D721Med (cell line): Measurements from ENCODE around the gene EXOC7.
"Not testable (repeated sequence)": the region's sequence is repeated elsewhere in the genome, so short reads cannot be mapped to it uniquely, and the experiment has no call there.

Source experiments
- DNase-seq: peaks from one replicate; pipeline ENCODE4 v3.0.0; 2011; ENCODE audit warnings: low spot score; ENCODE audit not compliant: insufficient read length
- FAIRE-seq: peaks from 2 replicates; lab custom pipeline; 2011; peaks lifted over from hg19 to GRCh38; lab: Jason Lieb, UNC
- TF ChIP-seq, protein P1 (sequence below): IDR thresholded peaks from 2 replicates; pipeline ENCODE4 v1.5.1; 2012; ENCODE audit warnings: mild to moderate bottlenecking, control low read depth; ENCODE audit not compliant: insufficient read depth; ENCODE audit errors: missing control alignments

Gene EXOC7

DNA sequence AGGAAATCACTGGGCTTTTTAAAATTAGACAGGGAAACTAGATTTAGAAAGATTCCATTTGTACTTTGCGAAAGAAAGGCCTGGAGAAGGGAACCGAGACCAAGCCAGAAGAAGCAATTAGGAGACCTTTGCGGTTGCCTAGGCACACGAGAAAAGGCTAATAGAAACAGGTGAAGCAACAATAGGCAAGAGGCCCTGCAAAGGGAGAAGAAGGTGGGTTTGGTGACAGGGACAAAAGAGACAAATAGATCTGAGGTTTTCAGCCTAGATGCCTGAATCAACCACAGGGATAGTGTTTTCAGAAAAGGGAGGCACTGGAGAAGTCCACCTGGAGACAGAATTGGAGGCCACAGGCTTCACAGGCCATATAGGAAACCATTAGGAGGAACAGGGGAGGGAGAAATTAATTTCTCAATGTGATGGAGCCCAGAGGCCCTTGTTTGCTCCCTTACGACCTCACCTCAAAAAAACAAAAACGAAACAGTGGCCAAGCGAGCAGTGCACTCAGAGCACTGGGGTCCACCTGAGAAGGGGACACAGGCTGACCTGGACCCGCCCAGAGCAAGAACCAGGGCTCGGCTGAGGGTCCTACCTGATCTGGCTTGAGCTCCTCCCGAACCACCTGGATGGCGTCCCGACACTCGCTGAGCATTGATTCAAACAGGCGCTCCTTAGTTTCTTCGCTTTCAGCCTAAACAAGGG, 53.6 kb downstream of the EXOC7 start:
- FAIRE-seq (no peak), DNase-seq (no peak)
- TF ChIP-seq, protein P1, sequence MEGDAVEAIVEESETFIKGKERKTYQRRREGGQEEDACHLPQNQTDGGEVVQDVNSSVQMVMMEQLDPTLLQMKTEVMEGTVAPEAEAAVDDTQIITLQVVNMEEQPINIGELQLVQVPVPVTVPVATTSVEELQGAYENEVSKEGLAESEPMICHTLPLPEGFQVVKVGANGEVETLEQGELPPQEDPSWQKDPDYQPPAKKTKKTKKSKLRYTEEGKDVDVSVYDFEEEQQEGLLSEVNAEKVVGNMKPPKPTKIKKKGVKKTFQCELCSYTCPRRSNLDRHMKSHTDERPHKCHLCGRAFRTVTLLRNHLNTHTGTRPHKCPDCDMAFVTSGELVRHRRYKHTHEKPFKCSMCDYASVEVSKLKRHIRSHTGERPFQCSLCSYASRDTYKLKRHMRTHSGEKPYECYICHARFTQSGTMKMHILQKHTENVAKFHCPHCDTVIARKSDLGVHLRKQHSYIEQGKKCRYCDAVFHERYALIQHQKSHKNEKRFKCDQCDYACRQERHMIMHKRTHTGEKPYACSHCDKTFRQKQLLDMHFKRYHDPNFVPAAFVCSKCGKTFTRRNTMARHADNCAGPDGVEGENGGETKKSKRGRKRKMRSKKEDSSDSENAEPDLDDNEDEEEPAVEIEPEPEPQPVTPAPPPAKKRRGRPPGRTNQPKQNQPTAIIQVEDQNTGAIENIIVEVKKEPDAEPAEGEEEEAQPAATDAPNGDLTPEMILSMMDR: no peak

DNA sequence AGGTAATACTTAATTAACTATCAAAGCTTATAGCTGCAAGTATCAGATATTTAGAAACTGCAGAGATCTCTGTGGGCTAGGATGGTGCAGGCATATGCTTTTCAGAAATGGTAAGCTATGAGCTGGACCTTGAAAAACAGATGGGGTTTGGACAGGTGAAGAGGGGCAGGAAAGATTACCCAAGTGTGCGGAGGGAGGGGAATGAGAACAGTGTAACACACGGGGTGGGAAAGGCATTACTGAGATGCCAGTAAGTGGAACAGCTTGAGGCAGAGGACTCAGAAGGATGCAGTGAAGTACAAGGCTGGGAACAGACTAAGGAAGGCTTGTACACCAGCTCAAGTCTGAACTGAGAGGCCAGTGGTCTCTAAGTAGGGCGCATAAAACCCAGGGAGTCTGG, 54.3 kb downstream of the EXOC7 start:
- no peak for DNase-seq
- TF ChIP-seq, protein P1: no peak
- no peak for FAIRE-seq

DNA sequence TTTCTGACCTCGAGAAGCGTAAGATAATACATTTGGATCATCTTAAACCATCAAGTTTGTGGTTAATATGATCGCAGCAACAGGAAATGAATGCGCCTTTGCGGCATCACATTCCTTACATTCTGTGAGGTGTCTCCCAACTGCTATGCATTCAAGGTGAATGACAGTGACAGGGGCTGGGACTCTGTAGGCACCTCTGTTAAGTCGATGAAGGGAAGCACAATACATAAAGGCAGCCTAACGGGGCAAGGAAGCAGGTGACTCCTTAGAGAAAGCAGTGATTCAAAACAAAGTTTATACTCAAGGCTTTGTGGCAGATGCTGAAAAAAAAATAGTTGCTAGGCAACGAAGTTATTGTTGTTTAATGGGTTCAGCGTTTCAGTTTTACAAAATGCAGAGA, 54.9 kb downstream of the EXOC7 start:
- TF ChIP-seq, protein P1: no peak
- DNase-seq (no peak), FAIRE-seq (no peak)

DNA sequence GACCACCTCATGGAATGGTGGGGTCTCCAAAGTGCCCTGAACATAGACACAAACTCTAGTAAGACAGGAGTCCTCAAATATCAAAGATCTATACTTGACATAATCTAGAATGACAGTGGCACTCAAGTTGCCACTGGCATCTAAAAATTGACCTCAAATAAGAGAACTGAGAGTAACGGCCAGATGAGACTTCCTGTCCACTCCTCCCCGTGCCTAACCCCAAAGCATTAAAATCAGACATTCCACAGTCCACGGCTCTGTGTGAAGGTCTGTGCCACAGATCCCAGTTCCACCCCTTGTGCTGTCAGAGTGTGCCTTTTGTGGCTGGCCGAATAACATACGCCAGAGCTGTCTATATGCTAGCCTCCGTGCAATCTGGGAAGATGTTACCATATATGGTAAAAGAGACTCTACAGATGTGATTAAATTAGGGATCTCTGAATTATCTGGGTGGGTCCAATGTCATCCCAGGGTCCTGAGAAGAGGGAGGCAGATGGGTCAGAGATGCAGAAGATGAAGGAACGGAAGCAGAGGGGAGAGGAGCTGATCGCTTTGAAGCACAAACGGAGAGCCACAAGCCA, 55.5 kb downstream of the EXOC7 start:
- no peak for FAIRE-seq
- TF ChIP-seq, protein P1: no peak
- no peak for DNase-seq

DNA sequence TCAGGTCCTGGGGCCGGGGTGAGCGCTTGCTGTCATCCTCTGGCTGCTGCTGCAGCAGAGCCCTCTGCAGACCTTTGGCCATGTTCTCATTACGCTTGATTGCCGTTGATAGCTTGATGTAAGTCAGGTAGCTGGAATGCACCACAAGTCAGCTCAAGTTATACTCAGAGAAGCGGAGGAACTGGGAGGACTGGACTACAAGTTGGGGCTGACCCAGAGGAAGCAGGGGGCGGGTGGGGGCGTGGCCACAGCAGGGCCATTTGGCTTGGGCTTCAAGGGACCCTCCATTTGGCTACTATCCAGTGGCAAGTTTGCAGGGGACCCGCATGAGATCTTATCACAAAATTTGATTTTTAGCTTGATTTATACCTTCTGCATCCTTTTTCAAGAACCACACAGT, 57.5 kb downstream of the EXOC7 start:
- TF ChIP-seq, protein P1: no peak
- FAIRE-seq: no peak
- no peak for DNase-seq

DNA sequence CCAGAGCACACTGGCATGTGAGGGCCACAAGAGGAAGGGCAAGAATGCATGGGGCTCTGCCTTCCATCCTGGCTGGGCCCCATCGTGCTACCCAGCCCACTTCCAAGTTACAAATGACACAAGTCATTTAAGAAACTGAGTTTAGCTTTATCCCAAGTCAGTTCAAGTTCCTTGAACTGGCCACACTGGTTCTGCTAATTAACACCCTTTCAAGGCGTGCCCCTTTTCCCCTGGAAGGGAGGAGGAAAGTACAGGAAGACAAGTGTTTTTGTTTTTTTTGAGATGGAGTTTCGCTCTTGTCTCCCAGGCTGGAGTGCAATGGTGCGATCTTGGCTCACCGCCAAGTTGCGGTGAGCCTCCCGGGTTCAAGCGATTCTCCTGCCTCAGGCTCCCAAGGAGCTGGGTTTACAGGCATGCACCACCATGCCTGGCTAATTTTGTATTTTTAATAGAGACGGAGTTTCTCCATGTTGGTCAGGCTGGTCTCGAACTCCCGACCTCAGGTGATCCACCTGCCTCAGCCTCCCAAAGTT, 59.0 kb downstream of the EXOC7 start:
- DNase-seq, FAIRE-seq: not testable (repeated sequence)

DNA sequence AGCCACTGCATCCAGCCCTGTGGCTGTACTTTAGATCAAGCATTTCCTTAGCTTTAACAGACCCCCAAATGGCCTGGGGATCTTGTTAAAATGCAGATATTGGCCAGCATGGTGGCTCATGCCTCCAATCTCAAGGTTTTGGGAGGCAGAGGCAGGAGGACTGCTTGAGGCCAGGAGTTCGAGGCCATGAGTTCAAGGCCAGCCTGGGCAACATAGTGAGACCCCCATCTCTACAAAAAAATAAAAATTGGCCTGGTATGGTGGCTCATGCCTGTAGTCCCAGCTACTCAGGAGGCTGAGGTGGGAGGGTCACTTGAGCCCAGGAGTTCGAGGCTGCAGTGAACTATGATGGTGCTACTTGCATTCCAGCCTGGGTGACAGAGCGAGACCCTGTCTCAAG, 60.7 kb downstream of the EXOC7 start:
- DNase-seq, FAIRE-seq: not testable (repeated sequence)

DNA sequence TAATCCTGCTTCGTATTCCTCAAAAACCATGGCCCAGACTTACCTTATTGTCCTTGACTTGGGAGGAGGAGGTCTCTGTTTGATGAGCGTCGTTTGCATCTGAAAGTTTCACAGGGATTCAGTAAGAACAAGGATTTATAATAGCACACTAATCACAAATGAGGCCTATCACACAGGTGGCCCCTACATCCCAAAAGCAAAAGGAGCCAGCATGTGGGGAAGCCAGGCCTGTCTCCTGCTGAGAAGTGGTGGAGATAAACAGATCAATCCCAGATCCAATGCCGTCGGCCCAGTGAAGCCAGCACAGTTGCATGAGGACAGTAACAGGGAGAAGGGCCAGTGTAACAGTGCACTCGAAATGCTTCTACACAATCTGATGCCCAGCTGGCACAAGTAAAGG, 63.2 kb downstream of the EXOC7 start:
- DNase-seq (no peak), FAIRE-seq (no peak)
- TF ChIP-seq, protein P1: no peak
